ENCODE data around the gene EFNA5. TPM values are rescaled to one million over a fixed set of nuclear protein-coding genes. Genes with fewer than 3 reads are reported as not detected.

The EFNA5 gene
- total and polyA plus RNA-seq, 2 experiments from 2014 or later, result 8.5 to 18.8 TPM

DNA sequence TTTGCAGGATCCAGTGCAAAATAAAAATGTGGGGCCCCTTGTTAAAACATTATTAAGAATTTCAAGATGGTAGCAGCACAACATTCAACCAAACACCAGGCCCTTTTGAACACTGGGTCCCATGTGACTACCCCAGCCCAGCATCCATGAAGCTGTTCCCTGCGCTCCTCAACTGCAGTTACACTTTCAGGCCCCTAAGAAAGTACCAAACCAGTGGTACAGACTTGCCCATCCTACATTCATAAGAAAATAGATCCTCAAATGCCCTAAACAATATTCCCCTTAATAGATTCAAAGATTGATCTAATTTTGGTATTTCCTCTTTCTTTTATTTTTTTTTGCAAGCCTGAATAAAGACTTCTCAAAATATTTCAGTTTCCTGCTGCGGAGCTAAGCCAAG is 201.7 kb downstream of the EFNA5 start:
- no peak for TF ChIP-seq EZH2phosphoT487 (IDR thresholded peaks at IDR 0.05; ENCODE audit: low read depth, severe bottlenecking, unreplicated experiment)
- no peak for TF ChIP-seq EZH2 (IDR thresholded peaks at IDR 0.05; ENCODE audit: borderline replicate concordance)
- TF ChIP-seq, protein P1, sequence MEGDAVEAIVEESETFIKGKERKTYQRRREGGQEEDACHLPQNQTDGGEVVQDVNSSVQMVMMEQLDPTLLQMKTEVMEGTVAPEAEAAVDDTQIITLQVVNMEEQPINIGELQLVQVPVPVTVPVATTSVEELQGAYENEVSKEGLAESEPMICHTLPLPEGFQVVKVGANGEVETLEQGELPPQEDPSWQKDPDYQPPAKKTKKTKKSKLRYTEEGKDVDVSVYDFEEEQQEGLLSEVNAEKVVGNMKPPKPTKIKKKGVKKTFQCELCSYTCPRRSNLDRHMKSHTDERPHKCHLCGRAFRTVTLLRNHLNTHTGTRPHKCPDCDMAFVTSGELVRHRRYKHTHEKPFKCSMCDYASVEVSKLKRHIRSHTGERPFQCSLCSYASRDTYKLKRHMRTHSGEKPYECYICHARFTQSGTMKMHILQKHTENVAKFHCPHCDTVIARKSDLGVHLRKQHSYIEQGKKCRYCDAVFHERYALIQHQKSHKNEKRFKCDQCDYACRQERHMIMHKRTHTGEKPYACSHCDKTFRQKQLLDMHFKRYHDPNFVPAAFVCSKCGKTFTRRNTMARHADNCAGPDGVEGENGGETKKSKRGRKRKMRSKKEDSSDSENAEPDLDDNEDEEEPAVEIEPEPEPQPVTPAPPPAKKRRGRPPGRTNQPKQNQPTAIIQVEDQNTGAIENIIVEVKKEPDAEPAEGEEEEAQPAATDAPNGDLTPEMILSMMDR (IDR thresholded peaks at IDR 0.05; ENCODE audit: poor library complexity), result no peak
- Histone ChIP-seq H3K4me3 (no peak overlapping the region), H3K9me2 (replicated peaks; ENCODE audit: insufficient read depth) (no peaks in the 10 kb centered on the region), H3K36me3 (replicated peaks; ENCODE audit: insufficient read depth, low read depth) (no peaks in the 10 kb centered on the region), H3K9me3 (ENCODE audit: low read depth) (no peaks in the 10 kb centered on the region), H3K27ac (peak overlapping the region; percentile 52), H4K20me1 (ENCODE audit: insufficient read depth, poor library complexity, severe bottlenecking) (no peaks in the 10 kb centered on the region), H3K4me1 (ENCODE audit: insufficient read depth) (peaks cover 23% of the 10 kb centered on the region), H3K79me2 (peaks cover 30% of the 10 kb centered on the region), H3K27me3 (no peaks in the 10 kb centered on the region), H2AFZ (no peak overlapping the region), H3K4me2 (no peak overlapping the region)
- 96% methylated on average over 2 of the region's 2 CpGs for WGBS (ENCODE audit: low lambda C conversion rate, missing lambda C conversion rate)
- DNase-seq (ENCODE audit: low spot score), result no peak

DNA sequence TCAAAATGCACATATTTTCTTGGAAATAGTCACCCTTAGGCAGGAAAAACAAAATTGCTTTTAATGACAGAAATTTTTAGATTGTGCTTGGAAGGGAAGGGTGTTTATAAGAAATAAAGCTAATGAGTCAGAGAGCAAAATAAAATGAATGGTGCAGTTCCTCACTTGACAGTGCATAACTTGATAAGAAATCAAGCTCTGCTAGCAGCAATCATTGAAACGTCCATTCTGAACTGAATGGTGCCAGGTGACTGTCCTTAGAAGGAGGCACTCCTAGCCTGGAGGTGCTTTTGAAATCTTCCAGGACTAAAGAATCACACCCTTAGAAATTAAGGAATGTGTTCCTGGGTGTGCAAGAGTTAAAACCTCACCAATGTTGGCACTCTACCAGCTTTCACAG is 202.5 kb downstream of the EFNA5 start:
- Histone ChIP-seq H3K4me2 (no peak overlapping the region), H3K4me1 (ENCODE audit: insufficient read depth) (peaks cover 23% of the 10 kb centered on the region)
- WGBS (ENCODE audit: low lambda C conversion rate, missing lambda C conversion rate), result 33% methylated on average over 1 of the region's 1 CpG

DNA sequence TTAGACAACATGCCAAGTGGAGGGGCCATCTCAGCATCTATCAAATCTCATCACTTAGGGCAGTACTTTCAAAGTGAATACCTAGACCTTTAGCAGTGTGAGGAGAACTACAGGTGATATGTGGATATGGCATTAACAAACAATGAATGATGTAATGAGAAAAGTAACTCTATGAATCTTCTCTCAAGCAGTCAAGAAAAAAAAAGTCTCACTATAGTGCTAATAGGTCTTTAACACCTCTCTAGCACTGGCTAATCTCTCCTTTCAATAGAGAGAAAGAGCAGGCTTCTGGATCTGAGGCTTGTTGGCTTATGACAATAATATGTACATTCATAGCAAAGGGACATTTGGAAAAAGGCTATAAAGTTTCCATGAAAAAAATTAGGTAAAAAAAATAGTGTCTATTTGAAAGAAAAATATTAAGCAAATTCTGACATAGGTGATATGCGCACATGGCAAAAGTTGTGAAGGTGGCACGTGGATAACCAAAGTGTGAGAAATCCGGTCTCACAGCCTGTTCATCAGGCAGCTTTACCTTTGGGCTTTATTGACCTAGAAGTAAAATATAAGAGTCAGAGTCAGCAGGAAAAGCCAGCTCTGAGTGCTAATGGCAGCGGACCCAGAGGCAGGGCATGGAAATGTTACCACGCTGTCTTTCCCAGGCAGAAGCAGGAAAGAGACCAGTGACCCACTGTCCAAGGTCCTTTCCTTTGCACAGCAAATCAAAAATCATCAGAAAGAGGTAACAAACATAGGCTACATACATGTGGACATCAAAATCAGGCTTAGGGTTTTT is 203.4 kb downstream of the EFNA5 start:
- no peak for TF ChIP-seq EZH2 (IDR thresholded peaks at IDR 0.05; ENCODE audit: borderline replicate concordance)
- TF ChIP-seq, protein P1 (IDR thresholded peaks at IDR 0.05; ENCODE audit: poor library complexity), result no peak
- no peak for TF ChIP-seq EZH2phosphoT487 (IDR thresholded peaks at IDR 0.05; ENCODE audit: low read depth, severe bottlenecking, unreplicated experiment)
- H3K4me1 ChIP-seq (ENCODE audit: insufficient read depth), result peaks cover 23% of the 10 kb centered on the region
- no peak overlapping the region for H2AFZ ChIP-seq
- H4K20me1 ChIP-seq (ENCODE audit: insufficient read depth, poor library complexity, severe bottlenecking), result no peaks in the 10 kb centered on the region
- no peaks in the 10 kb centered on the region for H3K9me2 ChIP-seq (replicated peaks; ENCODE audit: insufficient read depth)
- H3K79me2 ChIP-seq, result peaks cover 38% of the 10 kb centered on the region
- H3K4me3 ChIP-seq, result no peak overlapping the region
- H3K27me3 ChIP-seq, result no peaks in the 10 kb centered on the region
- H3K27ac ChIP-seq, result peak overlapping the region; percentile 3
- H3K9me3 ChIP-seq (ENCODE audit: low read depth), result no peaks in the 10 kb centered on the region
- WGBS (ENCODE audit: low lambda C conversion rate, missing lambda C conversion rate), result 78% methylated on average over 5 of the region's 5 CpGs
- H3K4me2 ChIP-seq, result no peak overlapping the region
- DNase-seq (ENCODE audit: low spot score), result peak; percentile 34
- no peaks in the 10 kb centered on the region for H3K36me3 ChIP-seq (replicated peaks; ENCODE audit: insufficient read depth, low read depth)

More for the DNA sequence above, 202.5 kb downstream of the EFNA5 start:
- H3K27ac ChIP-seq, result peak overlapping the region; percentile 52
- no peaks in the 10 kb centered on the region for H4K20me1 ChIP-seq (ENCODE audit: insufficient read depth, poor library complexity, severe bottlenecking)
- H3K4me3 ChIP-seq, result no peak overlapping the region
- no peaks in the 10 kb centered on the region for H3K27me3 ChIP-seq
- no peaks in the 10 kb centered on the region for H3K36me3 ChIP-seq (replicated peaks; ENCODE audit: insufficient read depth, low read depth)
- TF ChIP-seq EZH2 (IDR thresholded peaks at IDR 0.05; ENCODE audit: borderline replicate concordance) (no peak), EZH2phosphoT487 (IDR thresholded peaks at IDR 0.05; ENCODE audit: low read depth, severe bottlenecking, unreplicated experiment) (no peak)
- TF ChIP-seq, protein P1 (IDR thresholded peaks at IDR 0.05; ENCODE audit: poor library complexity), result no peak
- no peaks in the 10 kb centered on the region for H3K9me2 ChIP-seq (replicated peaks; ENCODE audit: insufficient read depth)
- no peaks in the 10 kb centered on the region for H3K9me3 ChIP-seq (ENCODE audit: low read depth)
- peaks cover 29% of the 10 kb centered on the region for H3K79me2 ChIP-seq
- H2AFZ ChIP-seq, result no peak overlapping the region
- no peak for DNase-seq (ENCODE audit: low spot score)
